Neuronal stem cell (in vitro differentiated cells): ENCODE results near the gene PTPRE.
A peak's percentile ranks its signal among the peaks of the same experiment; 100 is the strongest.

ENCODE experiments used
- DNase-seq: peaks from one replicate; pipeline ENCODE4 v3.0.0-alpha.2; 2013; ENCODE audit warnings: low spot score
- H2AFZ ChIP-seq: one replicate; pipeline ENCODE4 v1.6.1; 2013; ENCODE audit warnings: mild to moderate bottlenecking, low read length, inconsistent platforms
- H2AK5ac ChIP-seq: 2 replicates; pipeline ENCODE4 v1.6.1; 2013; ENCODE audit warnings: low read depth, mild to moderate bottlenecking, inconsistent platforms, low read length, moderate library complexity, mixed read lengths
- H2BK120ac ChIP-seq: 2 replicates; pipeline ENCODE4 v1.6.1; 2013; ENCODE audit warnings: low read depth, mild to moderate bottlenecking, inconsistent platforms, low read length, moderate library complexity, mixed read lengths
- H2BK12ac ChIP-seq: one replicate; pipeline ENCODE4 v1.6.1; 2013; ENCODE audit warnings: low read length, inconsistent platforms
- H2BK15ac ChIP-seq: 2 replicates; pipeline ENCODE4 v1.6.1; 2013; ENCODE audit warnings: mild to moderate bottlenecking, low read length, inconsistent platforms, mixed read lengths
- H2BK5ac ChIP-seq: one replicate; pipeline ENCODE4 v1.6.1; 2013; ENCODE audit warnings: inconsistent platforms, mild to moderate bottlenecking, low read length, moderate library complexity
- H3K14ac ChIP-seq: one replicate; pipeline ENCODE4 v1.6.1; 2013; ENCODE audit warnings: low read length, inconsistent platforms
- H3K18ac ChIP-seq: 2 replicates; pipeline ENCODE4 v1.6.1; 2013; ENCODE audit warnings: low read length, inconsistent platforms
- H3K23ac ChIP-seq: 2 replicates; pipeline ENCODE4 v1.6.1; 2013; ENCODE audit warnings: low read depth, mild to moderate bottlenecking, mixed read lengths, low read length, inconsistent platforms; ENCODE audit not compliant: poor library complexity
- H3K27ac ChIP-seq: replicated peaks from 3 replicates; pipeline ENCODE4 v1.5.1; 2013; ENCODE audit warnings: low read length, inconsistent platforms
- H3K27me3 ChIP-seq, 3 experiments: 2 replicates each; pipeline ENCODE4 v1.6.1; 2013; ENCODE audit warnings: low read length in 3 of 3, mild to moderate bottlenecking in 2 of 3, inconsistent platforms in 1 of 3, low read depth in 1 of 3, mixed read lengths in 1 of 3, moderate library complexity in 1 of 3; ENCODE audit not compliant: control insufficient read depth in 3 of 3, insufficient read depth in 3 of 3
- H3K36me3 ChIP-seq, 2 donors: replicated peaks in 1 of 2; 2 replicates each; pipeline ENCODE4 v1.6.1; 2013; ENCODE audit warnings: low read length in 2 of 2; ENCODE audit not compliant: control insufficient read depth in 2 of 2, insufficient read depth in 2 of 2
- H3K4ac ChIP-seq: 2 replicates; pipeline ENCODE4 v1.6.1; 2013; ENCODE audit warnings: inconsistent platforms, mild to moderate bottlenecking, low read length, moderate library complexity
- H3K4me1 ChIP-seq, 2 donors: 1 replicate in 1 of 2; 2 replicates in 1 of 2; pipeline ENCODE4 v1.6.1; 2013; ENCODE audit warnings: low read length in 2 of 2, low read depth in 1 of 2; ENCODE audit not compliant: control insufficient read depth in 2 of 2, insufficient read depth in 1 of 2
- H3K4me2 ChIP-seq: one replicate; pipeline ENCODE4 v1.6.1; 2013; ENCODE audit warnings: mild to moderate bottlenecking, low read length, inconsistent platforms; ENCODE audit not compliant: insufficient read depth, poor library complexity, severe bottlenecking
- H3K4me3 ChIP-seq, 2 donors: 2 replicates each; pipeline ENCODE4 v1.5.1; 2013; ENCODE audit warnings: low read length in 2 of 2, mild to moderate bottlenecking in 2 of 2, inconsistent platforms in 1 of 2, moderate library complexity in 1 of 2
- H3K79me1 ChIP-seq: one replicate; pipeline ENCODE4 v1.6.1; 2013; ENCODE audit warnings: low read depth, mild to moderate bottlenecking, inconsistent platforms, low read length, moderate library complexity
- H3K9ac ChIP-seq: one replicate; pipeline ENCODE4 v1.6.1; 2013; ENCODE audit warnings: mild to moderate bottlenecking, low read depth, low read length, inconsistent platforms; ENCODE audit not compliant: poor library complexity
- H3K9me3 ChIP-seq, 2 donors: replicated peaks in 1 of 2; 2 replicates each; pipeline versions ENCODE3 to v1.6.1; 2013; ENCODE audit warnings: low read length in 2 of 2, mild to moderate bottlenecking in 2 of 2, inconsistent platforms in 1 of 2, low read depth in 1 of 2, mixed read lengths in 1 of 2, moderate library complexity in 1 of 2; ENCODE audit not compliant: control insufficient read depth in 2 of 2, insufficient read depth in 1 of 2
- H4K8ac ChIP-seq: one replicate; pipeline ENCODE4 v1.6.1; 2013; ENCODE audit warnings: low read depth, mild to moderate bottlenecking, inconsistent platforms, low read length, moderate library complexity
- H4K91ac ChIP-seq: one replicate; pipeline ENCODE4 v1.6.1; 2013; ENCODE audit warnings: low read length, low read depth, mild to moderate bottlenecking, inconsistent platforms; ENCODE audit not compliant: poor library complexity
- WGBS, 2 donors: extraction: QIAGEN DNeasy Blood & Tissue Kit; methylation state at CpG; one replicate each; pipeline ENCODE4 v1.1.7; 2013; ENCODE audit warnings: missing lambda C conversion rate in 2 of 2, mixed read lengths in 1 of 2; ENCODE audit not compliant: insufficient read length in 2 of 2, insufficient replicate concordance in 1 of 2; ENCODE audit errors: extremely low coverage in 2 of 2; 5-methylcytosine and 5-hydroxymethylcytosine counted together

Gene PTPRE

GRCh38 chr10:128087146-128087883 lies 180.4 kb downstream of the PTPRE start:
- Histone ChIP-seq H3K4me3 (no peak overlapping the region), H4K8ac (no peak overlapping the region), H3K4ac (no peak overlapping the region), H2BK12ac (no peak overlapping the region), H3K36me3 (no peaks in the 10 kb centered on the region), H3K18ac (no peak overlapping the region), H2AFZ (no peak overlapping the region), H2BK15ac (no peak overlapping the region), H3K14ac (no peak overlapping the region), H2AK5ac (no peak overlapping the region), H3K23ac (no peak overlapping the region), H4K91ac (no peak overlapping the region), H3K9ac (no peak overlapping the region), H3K27me3 (peaks cover 0 to 1% (median 0%) of the 10 kb centered on the region in 3 experiments), H3K9me3 (peaks cover 0 to 2% of the 10 kb centered on the region in 2 donors), H3K27ac (no peak overlapping the region), H3K4me1 (peaks cover 0 to 14% of the 10 kb centered on the region in 2 donors), H2BK5ac (no peak overlapping the region), H3K79me1 (no peaks in the 10 kb centered on the region), H3K4me2 (no peak overlapping the region), H2BK120ac (no peak overlapping the region)
- no CpG with 5 or more reads among the region's 7 CpGs for WGBS, 2 donors
- no peak for DNase-seq

- H3K27me3 ChIP-seq: peaks cover 0 to 1% (median 0%) of the 10 kb centered on the region in 3 experiments
- H2AFZ ChIP-seq: no peak overlapping the region
- no peak overlapping the region for H3K27ac ChIP-seq
- no peak overlapping the region for H2AK5ac ChIP-seq
- no CpG with 5 or more reads among the region's 12 CpGs for WGBS, 2 donors
- H2BK15ac ChIP-seq: no peak overlapping the region
- H2BK12ac ChIP-seq: no peak overlapping the region
- H3K9me3 ChIP-seq: peaks cover 0 to 2% of the 10 kb centered on the region in 2 donors
- peaks cover 0 to 14% of the 10 kb centered on the region in 2 donors for H3K4me1 ChIP-seq
- H3K14ac ChIP-seq: no peak overlapping the region
- no peak overlapping the region for H3K23ac ChIP-seq
- no peak overlapping the region for H2BK5ac ChIP-seq
- H3K79me1 ChIP-seq: no peaks in the 10 kb centered on the region
- H3K4me2 ChIP-seq: no peak overlapping the region
- no peak overlapping the region for H2BK120ac ChIP-seq
- H3K18ac ChIP-seq: no peak overlapping the region
- H3K36me3 ChIP-seq: no peaks in the 10 kb centered on the region
- no peak overlapping the region for H3K4ac ChIP-seq
- no peak overlapping the region for H4K8ac ChIP-seq
- no peak for DNase-seq
- H3K4me3 ChIP-seq: no peak overlapping the region
- H4K91ac ChIP-seq: no peak overlapping the region
- no peak overlapping the region for H3K9ac ChIP-seq
Observed at GRCh38 chr10:128087884-128088709, 181.2 kb downstream of the PTPRE start.

DNA sequence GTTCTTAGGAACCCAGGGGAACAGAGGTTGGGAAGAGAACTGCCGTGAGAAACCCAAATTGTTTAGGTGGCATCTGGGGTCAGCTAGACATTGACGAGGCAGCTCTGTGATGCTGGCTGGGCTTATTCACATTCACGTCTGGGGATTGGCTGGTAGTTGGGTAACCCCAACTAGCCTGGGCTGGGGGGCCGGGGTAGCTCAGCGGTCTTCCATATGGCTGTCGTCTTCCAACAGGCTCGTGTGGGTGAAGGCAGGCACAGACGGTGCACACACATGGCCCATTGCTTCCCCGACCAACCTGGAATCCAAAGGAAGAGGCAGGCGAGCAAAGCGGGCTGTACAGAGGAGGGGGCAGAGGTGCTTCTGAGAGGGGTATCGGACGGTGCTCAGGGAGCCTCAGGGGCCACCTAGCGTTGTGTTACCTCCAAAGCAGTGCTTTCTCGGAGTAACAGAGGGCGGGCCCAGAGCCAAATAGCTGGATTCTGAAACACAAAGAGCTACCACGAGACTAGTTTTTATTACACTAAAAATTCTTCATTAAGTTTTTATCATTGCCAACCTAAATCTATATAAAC lies 184.8 kb downstream of the PTPRE start:
- Histone ChIP-seq H3K18ac (no peak overlapping the region), H3K4ac (no peak overlapping the region), H2BK5ac (no peak overlapping the region), H2BK120ac (no peak overlapping the region), H3K9me3 (peaks cover 0 to 2% of the 10 kb centered on the region in 2 donors), H3K4me2 (no peak overlapping the region), H3K27ac (no peak overlapping the region), H3K4me3 (no peak overlapping the region), H2BK15ac (no peak overlapping the region), H3K27me3 (no peaks in the 10 kb centered on the region), H2AFZ (no peak overlapping the region), H3K79me1 (no peaks in the 10 kb centered on the region), H3K23ac (no peak overlapping the region), H2AK5ac (no peak overlapping the region), H3K14ac (peak overlapping the region; percentile 38), H4K91ac (no peak overlapping the region), H4K8ac (no peak overlapping the region), H3K9ac (no peak overlapping the region), H2BK12ac (no peak overlapping the region), H3K4me1 (peaks cover 0 to under 1% of the 10 kb centered on the region in 2 donors), H3K36me3 (peaks cover 8 to 11% of the 10 kb centered on the region in 2 donors)
- WGBS, 2 donors: no CpG with 5 or more reads among the region's 17 CpGs
- DNase-seq: no peak

GRCh38 chr10:128092454-128092853 lies 185.6 kb downstream of the PTPRE start:
- no peak overlapping the region for H2AK5ac ChIP-seq
- H3K23ac ChIP-seq: no peak overlapping the region
- H2BK12ac ChIP-seq: no peak overlapping the region
- H3K79me1 ChIP-seq: no peaks in the 10 kb centered on the region
- no peak overlapping the region for H4K8ac ChIP-seq
- H3K18ac ChIP-seq: no peak overlapping the region
- H3K4me1 ChIP-seq: peaks cover 0 to 2% of the 10 kb centered on the region in 2 donors
- H3K9me3 ChIP-seq: peaks cover 0 to 4% of the 10 kb centered on the region in 2 donors
- no peaks in the 10 kb centered on the region for H3K27me3 ChIP-seq
- no peak overlapping the region for H2AFZ ChIP-seq
- no peak overlapping the region for H2BK15ac ChIP-seq
- H3K9ac ChIP-seq: no peak overlapping the region
- no peak overlapping the region for H2BK120ac ChIP-seq
- H2BK5ac ChIP-seq: no peak overlapping the region
- no peak overlapping the region for H3K14ac ChIP-seq
- no CpG with 5 or more reads among the region's 3 CpGs for WGBS, 2 donors
- no peak for DNase-seq
- no peak overlapping the region for H3K27ac ChIP-seq
- H3K4ac ChIP-seq: no peak overlapping the region
- H3K4me2 ChIP-seq: no peak overlapping the region
- no peak overlapping the region for H4K91ac ChIP-seq
- H3K4me3 ChIP-seq: no peak overlapping the region
- peaks cover 13 to 19% of the 10 kb centered on the region in 2 donors for H3K36me3 ChIP-seq
